Measurements from ENCODE around the gene RER1. TPM values are rescaled to one million over a fixed set of nuclear protein-coding genes. Genes with fewer than 3 reads are reported as not detected.

Gene RER1
- 40.1 TPM for total RNA-seq

GRCh38 chr1:2391041-2391930 is at the start of gene RER1, which contains the start of gene MORN1:
Gene RER1 (plus strand): TSS chr1:2391841. CDS start chr1:2395791, 3,950 bp downstream.
Gene MORN1 (minus strand): TSS chr1:2391554. CDS start chr1:2391533, 21 bp downstream.
- peak; percentile 98 for DNase-seq

DNA sequence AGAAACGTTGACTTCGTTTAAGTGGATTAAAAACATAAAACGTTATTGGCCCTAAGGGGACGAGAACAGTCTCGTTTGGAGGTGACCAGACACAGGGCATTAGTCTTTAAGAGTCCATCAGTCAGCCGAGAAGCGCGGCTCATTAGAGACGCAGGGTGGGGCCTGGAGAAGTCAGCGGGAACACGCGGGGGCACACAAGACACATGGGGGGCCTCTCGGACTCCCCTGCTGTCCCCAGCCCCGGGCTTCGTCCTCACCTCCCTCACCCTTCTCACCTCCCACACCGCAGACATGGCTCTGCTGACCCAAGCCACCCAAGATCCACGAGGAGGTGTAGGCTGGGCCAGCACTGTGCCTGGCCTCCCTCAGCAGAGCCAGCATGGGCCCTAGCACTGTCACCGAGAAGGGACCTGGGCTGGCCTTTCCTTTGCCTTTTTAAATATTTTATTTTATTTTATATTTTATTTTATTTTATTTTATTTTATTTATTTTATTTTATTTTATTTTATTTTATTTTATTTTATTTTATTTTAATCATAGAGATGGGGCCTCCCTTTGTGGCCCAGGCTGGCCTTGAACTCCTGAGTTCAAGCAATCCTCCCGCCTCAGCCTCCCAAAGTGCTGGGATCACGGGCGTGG is 49.1 kb upstream of the RER1 start:
- no peak for DNase-seq

DNA sequence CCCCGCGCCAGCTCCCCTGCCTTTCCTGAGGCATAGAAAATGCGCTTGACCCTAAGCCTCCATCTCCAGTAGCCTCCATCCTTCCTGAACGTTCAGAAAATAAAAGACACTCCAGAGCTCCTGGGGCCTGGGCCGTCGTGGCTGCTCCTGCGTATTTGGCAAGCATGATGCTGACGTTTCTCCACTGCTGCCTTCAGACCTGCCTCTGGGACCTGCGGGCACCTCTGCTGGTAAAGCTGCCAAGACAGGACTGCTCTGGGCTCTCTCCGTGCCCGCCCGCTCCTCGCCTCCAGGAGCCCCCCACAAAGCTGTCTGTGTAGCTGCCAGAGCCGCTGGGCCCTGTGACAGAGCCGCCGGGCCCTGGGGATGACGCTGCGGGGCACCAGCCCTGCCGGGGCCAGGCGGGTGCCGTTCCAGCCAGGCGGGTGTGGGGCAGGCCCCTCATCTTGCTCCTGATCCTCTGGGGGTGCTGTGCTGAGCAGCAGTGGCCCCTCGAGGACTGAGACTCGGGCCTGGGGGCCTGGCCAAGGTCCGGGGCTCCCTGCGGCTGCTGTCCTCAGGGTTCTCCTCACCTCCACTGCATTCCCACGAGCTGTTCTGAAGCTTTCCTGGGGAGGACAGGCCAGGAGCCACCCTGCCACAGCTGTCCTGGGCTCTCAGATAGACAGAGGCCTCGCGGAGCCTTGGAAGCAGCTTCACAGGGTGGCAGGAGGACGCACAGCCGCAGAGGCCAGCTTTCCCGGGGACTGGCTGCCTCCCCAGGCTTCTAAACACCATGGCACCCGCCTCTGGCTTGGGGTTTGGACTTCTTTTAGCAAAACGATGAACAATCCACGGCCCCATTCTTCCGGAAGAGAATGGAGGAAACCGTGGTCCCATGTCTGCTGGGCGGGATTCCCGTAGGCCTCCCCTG is 48.4 kb upstream of the RER1 start:
- no peak for DNase-seq

- DNase-seq = no peak
These were observed 47.4 kb upstream of the RER1 start for GRCh38 chr1:2344121-2344681.

DNA sequence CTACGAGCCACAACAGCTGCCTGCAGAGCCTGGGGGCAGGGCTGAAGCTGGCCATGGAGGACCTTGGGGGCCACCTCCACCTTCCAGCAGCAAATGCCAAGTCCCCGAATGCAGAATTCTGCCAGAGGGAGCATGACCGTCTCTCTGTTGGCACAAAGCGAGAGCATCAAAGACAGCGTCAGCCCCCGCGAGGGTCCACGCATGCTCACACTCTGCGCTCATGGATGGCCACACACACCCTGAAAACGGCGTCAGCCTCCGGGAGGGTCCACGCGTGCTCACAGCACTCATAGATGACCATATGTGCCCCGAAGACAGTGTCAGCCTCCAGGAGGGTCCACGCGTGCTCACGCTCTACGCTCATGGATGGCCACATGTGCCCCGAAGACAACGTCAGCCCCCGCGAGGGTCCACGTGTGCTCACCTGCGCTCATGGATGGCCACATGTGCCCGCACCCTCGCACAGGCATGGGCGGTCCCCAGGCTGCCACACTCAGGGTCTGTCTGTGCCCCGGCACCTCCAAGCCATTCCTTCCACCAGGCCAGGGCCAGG is 46.8 kb upstream of the RER1 start:
- no peak for DNase-seq

DNA sequence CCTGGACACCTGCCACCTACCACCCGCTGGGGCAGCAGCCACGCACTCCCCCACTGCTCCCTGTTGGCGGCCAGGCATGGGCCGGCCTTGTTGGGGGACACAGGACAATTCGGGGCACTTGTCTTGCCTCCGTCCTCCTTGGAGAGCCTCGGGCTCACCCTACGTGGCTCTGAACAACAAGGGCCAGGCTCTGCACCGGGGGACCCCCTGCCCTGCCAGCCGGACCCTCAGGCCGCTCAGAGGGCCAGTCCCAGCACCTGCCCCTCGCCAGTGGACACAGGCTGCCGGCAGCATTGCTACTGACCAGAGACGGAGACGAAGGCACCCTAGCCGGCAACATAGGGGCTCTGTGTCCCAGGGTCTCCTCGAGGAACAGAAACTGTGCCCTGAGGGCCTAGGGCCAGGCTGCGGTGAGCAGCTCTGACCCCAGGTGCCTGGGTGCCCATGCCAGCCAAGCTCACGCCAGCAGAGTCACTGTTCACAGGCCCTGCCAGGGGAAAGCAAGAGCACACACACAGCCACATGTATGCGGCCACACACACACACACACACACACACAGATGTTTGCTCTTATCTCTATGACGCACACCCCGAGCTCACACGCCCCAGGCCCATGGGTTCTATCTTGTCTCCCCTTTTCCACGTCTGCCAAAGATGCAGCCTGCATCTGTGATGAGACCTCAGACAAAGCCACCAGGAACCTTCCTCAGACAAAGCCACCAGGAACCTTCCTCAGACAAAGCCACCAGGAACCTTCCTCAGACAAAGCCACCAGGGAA is 46.2 kb upstream of the RER1 start:
- no peak for DNase-seq

GRCh38 chr1:2346691-2347408 is 44.8 kb upstream of the RER1 start:
- no peak for DNase-seq

GRCh38 chr1:2347409-2347785 is 44.2 kb upstream of the RER1 start:
- no peak for DNase-seq

GRCh38 chr1:2347896-2348295 is 43.7 kb upstream of the RER1 start:
- DNase-seq = no peak

DNA sequence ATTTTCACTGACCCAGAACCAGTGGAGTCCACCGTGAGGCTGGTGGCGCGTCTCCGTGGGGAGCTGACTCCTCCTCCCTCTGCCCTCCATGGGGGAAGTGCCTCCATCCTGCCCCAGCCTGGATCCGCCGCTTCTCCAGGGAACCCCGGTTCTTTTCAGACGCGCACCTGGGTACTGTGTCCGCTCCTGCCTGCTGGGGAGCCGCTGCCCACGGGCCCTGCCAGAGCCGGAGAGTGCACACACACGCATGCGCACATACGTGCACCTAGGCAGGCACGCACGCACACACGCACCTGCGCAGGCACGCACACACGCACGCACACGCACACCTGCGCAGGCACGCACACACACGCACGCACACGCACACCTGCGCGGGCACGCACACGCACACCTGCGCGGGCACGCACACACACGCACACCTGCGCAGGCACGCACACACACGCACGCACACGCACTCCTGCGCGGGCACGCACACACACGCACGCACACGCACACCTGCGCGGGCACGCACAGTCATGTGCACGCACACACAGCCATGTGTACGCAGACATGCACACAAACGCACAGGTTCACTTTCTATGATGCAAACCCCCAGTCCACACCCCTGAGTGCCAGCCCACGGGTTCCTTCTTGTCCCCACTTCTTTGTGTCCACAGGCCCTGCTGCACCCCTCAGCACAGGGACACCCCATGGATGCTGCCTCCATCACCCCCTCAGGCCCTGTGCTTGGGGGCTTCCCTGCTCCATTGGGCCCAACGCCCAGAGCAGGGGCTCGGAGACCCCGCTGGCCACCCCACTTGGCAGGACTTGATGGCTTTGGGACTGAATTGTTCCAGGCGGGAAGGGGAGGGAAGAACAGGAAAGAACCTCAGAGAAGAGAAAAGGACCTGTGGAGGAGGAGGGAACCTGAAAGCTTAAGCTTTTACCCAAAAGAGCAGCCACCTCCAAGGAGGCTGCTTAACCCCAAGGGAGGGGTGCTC is 43.0 kb upstream of the RER1 start:
- DNase-seq = no peak

GRCh38 chr1:2349806-2350205 is 41.8 kb upstream of the RER1 start:
- no peak for DNase-seq

DNA sequence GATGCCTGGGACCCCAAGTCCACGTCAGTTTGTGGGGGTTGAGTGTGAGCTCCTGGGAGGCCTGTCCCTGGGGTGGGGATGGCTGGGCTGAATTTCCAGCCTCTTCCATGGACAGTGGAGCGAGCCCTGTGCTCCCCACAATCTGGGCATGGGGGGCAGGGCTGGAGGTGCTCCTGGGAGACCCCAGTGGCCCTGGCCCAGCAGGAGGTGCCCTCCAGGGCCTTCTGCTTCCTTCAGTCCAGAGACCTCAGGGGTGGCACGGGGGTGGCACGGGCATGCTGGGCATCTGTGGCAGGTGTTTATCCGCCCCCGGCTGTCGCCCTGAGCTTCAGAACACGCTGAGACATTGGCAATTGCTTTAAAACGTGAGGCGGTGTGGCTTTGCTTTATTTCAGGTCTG is 41.1 kb upstream of the RER1 start:
- no peak for DNase-seq

GRCh38 chr1:2350911-2351655 is 40.6 kb upstream of the RER1 start:
- no peak for DNase-seq

DNA sequence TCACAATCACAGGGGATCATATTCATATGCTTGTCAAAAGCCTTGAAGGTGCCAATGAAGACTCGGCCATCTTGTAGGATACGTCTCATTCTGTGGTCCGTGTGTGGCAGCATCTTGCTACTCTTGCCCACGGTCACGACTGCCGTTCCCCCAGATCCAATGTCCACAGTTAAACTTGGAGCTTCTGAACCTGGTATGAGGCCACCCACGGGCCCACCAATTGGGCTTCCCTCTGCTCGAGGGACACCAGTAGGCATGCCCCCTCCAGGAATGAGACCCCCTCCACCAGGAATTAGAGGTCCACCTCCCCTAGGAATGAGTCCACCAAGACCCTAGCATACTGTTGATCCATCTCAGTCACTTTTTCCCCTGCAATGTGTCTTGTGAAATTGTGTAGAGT is 39.9 kb upstream of the RER1 start:
- no peak for DNase-seq

GRCh38 chr1:2352341-2352896 is 39.2 kb upstream of the RER1 start:
- no peak for DNase-seq

- no peak for DNase-seq
These were observed 38.6 kb upstream of the RER1 start for GRCh38 chr1:2352897-2353550.
